A549 (cell line): ENCODE measurements around the gene PDCD1.

Experiments
- CEBPB ChIP-seq, 2 experiments: fragments of >200 bp in 1 of 2; sonication (Bioruptor Twin) in 1 of 2; formaldehyde crosslinking in 1 of 2; IDR thresholded peaks; 2 replicates each; pipeline ENCODE4 v1.6.1; 2012 to 2016
- CTCF ChIP-seq: fragments of >200 bp; sonication (Bioruptor Twin); formaldehyde crosslinking; IDR thresholded peaks from 3 replicates; pipeline ENCODE4 v1.5.1; 2016
- POLR2AphosphoS2 ChIP-seq: conservative IDR thresholded peaks from 2 replicates; pipeline ENCODE4 v1.6.1; 2012; ENCODE audit warnings: low read length, improper control_type of control experiment, inconsistent platforms
- RCOR1 ChIP-seq: fragments of 150-350 bp; IDR thresholded peaks from 2 replicates; pipeline ENCODE4 v1.6.1; 2014; ENCODE audit warnings: antibody characterized with exemption, low read length, low read depth
- TP53 ChIP-seq: fragments of 250-450 bp; sonication (Bioruptor Pico); IDR thresholded peaks from 2 replicates; pipeline ENCODE4 v1.5.0; 2021; ENCODE audit warnings: mild to moderate bottlenecking, moderate library complexity
- ZFP36 ChIP-seq: fragments of 450-650 bp; IDR thresholded peaks from 2 replicates; pipeline ENCODE4 v1.6.1; 2014; ENCODE audit warnings: borderline replicate concordance; ENCODE audit not compliant: partially characterized antibody
- ZSCAN20 ChIP-seq: fragments of 250-450 bp; sonication (Bioruptor Pico); IDR thresholded peaks from 2 replicates; pipeline ENCODE4 v1.8.0; 2022; ENCODE audit warnings: mild to moderate bottlenecking, moderate library complexity

GRCh38 chr2:241894681-241895426 lies 36.2 kb upstream of the PDCD1 start:
- TF ChIP-seq CEBPB (IDR thresholded peaks at IDR 0.05) (no peak), TP53 (no peak), CTCF (no peak), POLR2AphosphoS2 (no peak), RCOR1 (no peak), ZFP36 (no peak), ZSCAN20 (CRISPR knock-in tag) (no peak)
